Mononuclear cell (primary cell): Measurements from ENCODE around the gene PER1. TPM values are rescaled to one million over a fixed set of nuclear protein-coding genes. Genes with fewer than 3 reads are reported as not detected.

ENCODE experiments used
- H3K27me3 ChIP-seq: 2 replicates; pipeline ENCODE4 v1.6.0; 2011; ENCODE audit warnings: low read length, control low read depth; ENCODE audit not compliant: insufficient read depth
- H3K4me1 ChIP-seq: 2 replicates; pipeline ENCODE4 v1.5.1; 2011; ENCODE audit warnings: mild to moderate bottlenecking, low read length, control low read depth; ENCODE audit not compliant: insufficient read depth
- H3K4me3 ChIP-seq: 2 replicates; pipeline ENCODE4 v1.5.1; 2011; ENCODE audit warnings: mild to moderate bottlenecking, low read length, moderate library complexity
- H3K9me3 ChIP-seq: 2 replicates; pipeline ENCODE4 v1.5.1; 2011; ENCODE audit warnings: low read depth, mild to moderate bottlenecking, control low read depth, low read length
- total RNA-seq: library from RNA; depleted of rRNA; stranded (reverse); fragments of >200 nt; gene quantifications from one replicate; pipeline ENCODE4 v1.2.3, GENCODE V29; 2012

Gene PER1
- total RNA-seq, 1 donor = 250 TPM

- peaks cover 76% of the 10 kb centered on the region for H3K4me1 ChIP-seq
These were observed 9.4 kb upstream of the PER1 start for GRCh38 chr17:8161289-8162232.

GRCh38 chr17:8160741-8161221 lies 8.6 kb upstream of the PER1 start:
- Histone ChIP-seq H3K27me3 (no peaks in the 10 kb centered on the region), H3K9me3 (no peaks in the 10 kb centered on the region), H3K4me3 (no peak overlapping the region), H3K4me1 (peaks cover 78% of the 10 kb centered on the region)

More at GRCh38 chr17:8161289-8162232, 9.4 kb upstream of the PER1 start:
- Histone ChIP-seq H3K27me3 (no peaks in the 10 kb centered on the region), H3K4me3 (peak overlapping the region; percentile 96), H3K9me3 (no peaks in the 10 kb centered on the region)

GRCh38 chr17:8160224-8160577 lies 8.0 kb upstream of the PER1 start:
- H3K9me3 ChIP-seq = no peaks in the 10 kb centered on the region
- H3K4me3 ChIP-seq = no peak overlapping the region
- no peaks in the 10 kb centered on the region for H3K27me3 ChIP-seq
- peaks cover 81% of the 10 kb centered on the region for H3K4me1 ChIP-seq

- Histone ChIP-seq H3K4me1 (peaks cover 81% of the 10 kb centered on the region), H3K9me3 (no peaks in the 10 kb centered on the region), H3K4me3 (no peak overlapping the region), H3K27me3 (no peaks in the 10 kb centered on the region)
These were observed 7.4 kb upstream of the PER1 start for GRCh38 chr17:8159459-8160223.

- Histone ChIP-seq H3K27me3 (no peaks in the 10 kb centered on the region), H3K9me3 (no peaks in the 10 kb centered on the region), H3K4me1 (peaks cover 81% of the 10 kb centered on the region), H3K4me3 (no peak overlapping the region)
These were observed 6.8 kb upstream of the PER1 start for GRCh38 chr17:8159032-8159400.

- Histone ChIP-seq H3K9me3 (no peaks in the 10 kb centered on the region), H3K4me3 (no peak overlapping the region), H3K27me3 (no peaks in the 10 kb centered on the region), H3K4me1 (peaks cover 81% of the 10 kb centered on the region)
These were observed 6.2 kb upstream of the PER1 start for GRCh38 chr17:8158267-8159031.

- no peaks in the 10 kb centered on the region for H3K9me3 ChIP-seq
- H3K4me1 ChIP-seq = peaks cover 89% of the 10 kb centered on the region
- H3K27me3 ChIP-seq = no peaks in the 10 kb centered on the region
- H3K4me3 ChIP-seq = peak overlapping the region; percentile 51
These were observed 4.2 kb upstream of the PER1 start for GRCh38 chr17:8156246-8156992.

GRCh38 chr17:8155996-8156245 lies 3.7 kb upstream of the PER1 start:
- Histone ChIP-seq H3K4me1 (peaks cover 89% of the 10 kb centered on the region), H3K4me3 (peak overlapping the region; percentile 51), H3K27me3 (no peaks in the 10 kb centered on the region), H3K9me3 (no peaks in the 10 kb centered on the region)

GRCh38 chr17:8155231-8155995 lies 3.2 kb upstream of the PER1 start:
- no peaks in the 10 kb centered on the region for H3K9me3 ChIP-seq
- H3K4me1 ChIP-seq = peaks cover 89% of the 10 kb centered on the region
- H3K4me3 ChIP-seq = peak overlapping the region; percentile 51
- H3K27me3 ChIP-seq = no peaks in the 10 kb centered on the region

- Histone ChIP-seq H3K27me3 (no peaks in the 10 kb centered on the region), H3K4me1 (peaks cover 85% of the 10 kb centered on the region), H3K9me3 (no peaks in the 10 kb centered on the region), H3K4me3 (no peak overlapping the region)
These were observed 2.5 kb upstream of the PER1 start for GRCh38 chr17:8154608-8155155.

GRCh38 chr17:8153957-8154607 lies 1.9 kb upstream of the PER1 start:
- Histone ChIP-seq H3K9me3 (no peaks in the 10 kb centered on the region), H3K4me3 (no peak overlapping the region), H3K27me3 (no peaks in the 10 kb centered on the region), H3K4me1 (peaks cover 81% of the 10 kb centered on the region)

- no peaks in the 10 kb centered on the region for H3K9me3 ChIP-seq
- no peak overlapping the region for H3K4me3 ChIP-seq
- no peaks in the 10 kb centered on the region for H3K27me3 ChIP-seq
- peaks cover 77% of the 10 kb centered on the region for H3K4me1 ChIP-seq
These were observed 1.3 kb upstream of the PER1 start for GRCh38 chr17:8153525-8153956.

GRCh38 chr17:8153031-8153451 lies 837 bp upstream of the PER1 start:
- no peak overlapping the region for H3K4me3 ChIP-seq
- H3K9me3 ChIP-seq = no peaks in the 10 kb centered on the region
- no peaks in the 10 kb centered on the region for H3K27me3 ChIP-seq
- H3K4me1 ChIP-seq = peaks cover 72% of the 10 kb centered on the region
